Esophagus squamous epithelium (tissue), 4 donors: ENCODE results near the gene MICALL2.

Experiments
- CTCF ChIP-seq, 6 experiments: fragments of 450-650 bp in 4 of 6; fragments of 200-600 bp in 2 of 6; sonication (generic) in 2 of 6; IDR thresholded peaks; one replicate each; pipeline ENCODE4 v1.5.1; 2016 to 2019; ENCODE audit warnings: antibody characterized with exemption in 6 of 6, mild to moderate bottlenecking in 4 of 6, moderate library complexity in 4 of 6
- POLR2A ChIP-seq, 4 donors: fragments of 450-650 bp; IDR thresholded peaks; one replicate each; pipeline ENCODE4 v1.6.1; 2017; ENCODE audit warnings: antibody characterized with exemption in 4 of 4, mild to moderate bottlenecking in 4 of 4, moderate library complexity in 3 of 4

DNA sequence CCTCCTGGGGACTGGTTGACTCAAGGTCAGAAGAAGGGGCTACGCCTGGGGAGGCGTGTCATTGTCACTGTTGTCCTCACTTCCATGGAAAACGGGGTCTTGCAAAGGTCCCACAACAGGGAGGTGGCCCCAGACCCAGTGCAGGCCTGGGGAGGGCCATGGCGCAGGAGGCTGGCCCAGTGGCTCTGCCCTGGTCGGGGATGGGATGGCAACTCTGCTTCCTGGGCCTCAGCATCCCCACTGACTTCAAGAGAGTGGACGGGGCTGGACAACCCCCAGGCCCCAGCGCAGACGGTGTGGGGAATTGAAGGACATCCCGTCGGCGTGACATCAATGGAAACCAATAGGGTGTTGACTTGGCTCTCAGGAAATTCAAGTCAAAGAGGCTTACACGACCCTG is 35.2 kb downstream of the MICALL2 start:
- TF ChIP-seq CTCF (IDR thresholded peaks at IDR 0.05) (no peak), POLR2A (IDR thresholded peaks at IDR 0.05) (no peak)
